Measurements from ENCODE around the gene PSMD14. TPM values are rescaled to one million over a fixed set of nuclear protein-coding genes. Genes with fewer than 3 reads are reported as not detected.

The PSMD14 gene
- total and polyA plus RNA-seq, 2 of the 13 experiments (the other 11 are each of a cell fraction or from before 2014, with no cell fraction given): 60.6 to 149 TPM

- TF ChIP-seq THAP8 (CRISPR knock-in tag; IDR thresholded peaks at IDR 0.05; ENCODE audit: borderline replicate concordance) (0 out of 2 replicates have a peak, but pooled peaks have one; percentile 45), ATRX (CRISPR knock-in tag; IDR thresholded peaks at IDR 0.05; ENCODE audit: borderline replicate concordance) (no peak), ZNF430 (CRISPR knock-in tag; IDR thresholded peaks at IDR 0.05) (peak; percentile 67; the same call in 1 of the 2 replicates), ZNF124 (CRISPR knock-in tag; IDR thresholded peaks at IDR 0.05) (0 out of 2 replicates have a peak, but pooled peaks have one; percentile 69), ZNF33A (CRISPR knock-in tag; IDR thresholded peaks at IDR 0.05; ENCODE audit: borderline replicate concordance) (no peak), ZBTB34 (CRISPR knock-in tag; IDR thresholded peaks at IDR 0.05) (no peak), SPEN (CRISPR knock-in tag; IDR thresholded peaks at IDR 0.05; ENCODE audit: low read depth) (peak; percentile 15; the same call in 1 of the 2 replicates), ZNF530 (CRISPR knock-in tag; IDR thresholded peaks at IDR 0.05; ENCODE audit: low read depth) (no peak), SYNCRIP (IDR thresholded peaks at IDR 0.05; ENCODE audit: insufficient read depth, low read depth, low read length) (no peak), AGO2 (optimal IDR thresholded peaks at IDR 0.05; ENCODE audit: low read depth, low read length) (peak; percentile 80), RBFOX2 (IDR thresholded peaks at IDR 0.05; ENCODE audit: low read depth, low read length) (peak; percentile 40; the same call in 1 of the 2 replicates), ZNF451 (CRISPR knock-in tag; IDR thresholded peaks at IDR 0.05) (peak; percentile 57; the same call in 1 of the 2 replicates), AKAP8 (CRISPR knock-in tag; IDR thresholded peaks at IDR 0.05) (no peak), ZIK1 (CRISPR knock-in tag; IDR thresholded peaks at IDR 0.05; ENCODE audit: borderline replicate concordance, low read depth) (no peak), HOMEZ (CRISPR knock-in tag; IDR thresholded peaks at IDR 0.05; ENCODE audit: low read depth) (no peak), ZNF761 (CRISPR knock-in tag; conservative IDR thresholded peaks at IDR 0.05) (peak; percentile 72; the same call in 1 of the 2 replicates), ATF2 (CRISPR knock-in tag; IDR thresholded peaks at IDR 0.05) (peak; percentile 10; the same call in 1 of the 2 replicates), MXD3 (CRISPR knock-in tag; IDR thresholded peaks at IDR 0.05) (peak; percentile 80; the same call in 1 of the 2 replicates), REPIN1 (CRISPR knock-in tag; IDR thresholded peaks at IDR 0.05; ENCODE audit: borderline replicate concordance, low read depth) (peak; percentile 2; the same call in 1 of the 2 replicates), GFI1 (CRISPR knock-in tag; IDR thresholded peaks at IDR 0.05; ENCODE audit: borderline replicate concordance) (no peak), SMYD3 (CRISPR knock-in tag; IDR thresholded peaks at IDR 0.05) (0 out of 2 replicates have a peak, but pooled peaks have one; percentile 16), NR0B2 (CRISPR knock-in tag; IDR thresholded peaks at IDR 0.05) (peak; percentile 28; the same call in 1 of the 2 replicates)
Observed at GRCh38 chr2:161414042-161415033, 106.1 kb downstream of the PSMD14 start (continued).

All from HepG2 (cell line).